HUES6 (cell line): ENCODE measurements around the gene RIOK3.
"Not testable (repeated sequence)": the region's sequence is repeated elsewhere in the genome, so short reads cannot be mapped to it uniquely, and the experiment has no call there.

Experiments used
- H3K27ac ChIP-seq: 2 replicates; pipeline ENCODE4 v1.7.0; 2013; ENCODE audit warnings: low read depth, mild to moderate bottlenecking, low read length, inconsistent platforms
- H3K27me3 ChIP-seq: 2 replicates; pipeline ENCODE4 v1.6.1; 2013; ENCODE audit warnings: low read length; ENCODE audit not compliant: control insufficient read depth, insufficient read depth
- H3K36me3 ChIP-seq: 2 replicates; pipeline ENCODE4 v1.6.1; 2013; ENCODE audit warnings: low read length; ENCODE audit not compliant: control insufficient read depth, insufficient read depth
- H3K4me1 ChIP-seq: 2 replicates; pipeline ENCODE4 v1.6.1; 2013; ENCODE audit warnings: low read length; ENCODE audit not compliant: control insufficient read depth, insufficient read depth
- H3K4me3 ChIP-seq: 2 replicates; pipeline ENCODE4 v1.5.1; 2013; ENCODE audit warnings: low read depth, low read length
- H3K9ac ChIP-seq: one replicate; pipeline ENCODE4 v1.6.1; 2013; ENCODE audit warnings: mild to moderate bottlenecking, low read length
- H3K9me3 ChIP-seq: 2 replicates; pipeline ENCODE4 v1.6.1; 2013; ENCODE audit warnings: low read depth, low read length; ENCODE audit not compliant: control insufficient read depth, insufficient read depth

The RIOK3 gene

DNA sequence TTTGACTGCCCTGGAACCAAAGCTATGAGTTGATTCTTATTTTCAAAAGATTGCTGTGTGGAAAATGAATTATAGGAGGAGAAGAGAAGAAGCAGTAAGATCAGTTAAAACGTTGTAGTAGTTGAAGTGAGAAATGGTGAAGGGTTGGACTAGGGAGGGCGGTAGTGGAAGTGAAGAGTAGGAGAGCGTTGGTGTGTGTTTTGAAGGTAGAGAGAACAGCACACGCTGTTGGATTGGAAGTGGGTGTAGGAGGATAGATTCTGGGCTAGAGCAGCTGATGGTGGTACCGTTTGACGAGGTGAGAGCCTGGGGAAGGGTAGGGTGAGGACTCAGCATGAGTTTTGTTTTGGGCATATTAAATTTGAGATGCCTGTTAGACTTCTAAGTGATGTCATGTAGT lies 18.4 kb downstream of the RIOK3 start:
- H3K9me3 ChIP-seq: no peaks in the 10 kb centered on the region
- H3K4me3 ChIP-seq: no peak overlapping the region
- no peak overlapping the region for H3K27ac ChIP-seq
- peaks cover 85% of the 10 kb centered on the region for H3K36me3 ChIP-seq
- no peaks in the 10 kb centered on the region for H3K27me3 ChIP-seq
- no peaks in the 10 kb centered on the region for H3K4me1 ChIP-seq
- no peak overlapping the region for H3K9ac ChIP-seq

DNA sequence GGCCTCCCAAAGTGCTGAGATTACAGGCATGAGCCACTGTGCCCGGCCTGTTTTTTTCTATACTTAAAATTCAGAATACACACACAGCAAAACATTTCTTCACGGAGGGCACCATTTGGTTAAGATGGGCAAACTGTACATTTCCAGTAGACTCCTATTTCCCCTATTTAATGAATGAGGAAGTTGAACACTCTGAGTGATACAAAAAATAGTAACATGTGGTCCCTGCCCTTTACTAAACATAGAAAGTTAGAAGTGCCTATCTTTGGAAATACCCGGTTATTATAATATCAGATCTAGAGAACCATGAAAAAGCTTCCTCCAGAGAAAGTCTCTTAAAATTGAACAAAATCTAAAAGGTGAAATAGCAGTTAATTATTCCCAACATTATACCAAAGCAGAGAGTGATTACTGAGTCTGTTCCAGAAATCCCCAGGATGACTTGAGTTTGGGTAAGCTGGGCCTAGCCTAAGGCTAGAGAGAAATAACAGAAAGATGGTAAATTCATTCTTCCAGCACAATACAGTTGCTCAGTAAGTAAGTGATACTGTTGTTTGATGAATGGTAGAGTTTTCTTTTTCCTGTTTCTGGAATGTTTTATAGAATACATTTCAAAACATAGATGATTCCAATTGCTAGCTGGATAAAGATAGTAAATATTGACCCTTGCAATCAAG lies 26.9 kb downstream of the RIOK3 start:
- H3K27me3 ChIP-seq: no peaks in the 10 kb centered on the region
- no peak overlapping the region for H3K4me3 ChIP-seq
- no peak overlapping the region for H3K9ac ChIP-seq
- peaks cover 7% of the 10 kb centered on the region for H3K4me1 ChIP-seq
- no peak overlapping the region for H3K27ac ChIP-seq
- peaks cover 68% of the 10 kb centered on the region for H3K36me3 ChIP-seq
- no peaks in the 10 kb centered on the region for H3K9me3 ChIP-seq

DNA sequence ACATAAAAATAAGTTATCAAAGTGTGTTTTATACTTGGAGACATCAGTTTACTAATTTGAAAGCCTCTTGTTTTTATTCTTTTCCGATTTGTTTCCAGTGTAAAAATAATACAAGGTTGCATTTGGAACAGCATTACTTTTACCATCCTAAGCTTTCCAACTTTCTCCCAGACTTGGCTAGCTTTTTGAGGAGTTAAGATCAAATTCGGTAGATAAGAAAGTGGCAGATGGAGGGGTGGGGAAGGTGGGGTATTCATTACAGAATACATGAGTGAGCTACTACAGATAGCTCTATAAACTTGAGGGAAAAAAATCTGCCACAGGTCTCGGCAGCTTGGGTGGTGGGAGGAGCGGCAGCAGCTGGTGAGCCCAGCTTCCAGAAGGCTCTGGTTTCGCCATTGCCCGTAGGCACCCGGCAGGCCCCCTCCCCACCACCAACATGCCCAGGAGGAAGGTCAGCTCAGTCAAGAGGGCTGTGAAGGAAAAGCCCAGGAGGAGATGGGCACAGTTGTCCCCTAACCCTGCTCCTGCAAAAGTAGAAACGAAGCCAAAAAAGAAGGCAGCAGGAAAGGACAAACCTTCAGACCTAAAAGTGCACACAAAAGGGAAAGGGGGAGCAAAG lies 31.6 kb downstream of the RIOK3 start:
- Histone ChIP-seq H3K27ac (no peak overlapping the region), H3K4me1 (peaks cover 16% of the 10 kb centered on the region), H3K9me3 (no peaks in the 10 kb centered on the region), H3K4me3 (no peak overlapping the region), H3K36me3 (peaks cover 26% of the 10 kb centered on the region), H3K27me3 (no peaks in the 10 kb centered on the region), H3K9ac (no peak overlapping the region)

DNA sequence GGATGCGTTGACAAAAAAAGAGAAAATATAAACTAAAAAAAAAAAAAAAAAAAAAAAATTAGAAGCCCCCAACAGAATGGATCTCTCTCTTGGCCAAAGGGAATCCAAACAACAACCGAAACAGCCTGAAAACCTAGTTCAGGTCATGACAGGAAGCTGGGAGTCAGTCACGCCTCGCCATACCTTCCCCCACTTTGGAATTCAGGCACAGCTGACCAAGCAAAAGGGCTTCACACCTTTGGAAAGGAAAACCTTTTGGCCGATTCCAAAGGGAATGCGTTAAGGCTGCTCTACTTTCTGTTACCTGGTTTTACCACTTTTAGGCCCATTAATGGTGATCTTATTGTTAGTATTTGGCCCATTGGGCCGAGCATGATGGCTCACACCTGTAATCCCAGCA lies 32.3 kb downstream of the RIOK3 start:
- Histone ChIP-seq H3K27ac (no peak overlapping the region), H3K27me3 (no peaks in the 10 kb centered on the region), H3K36me3 (peaks cover 19% of the 10 kb centered on the region), H3K9me3 (peaks cover 4% of the 10 kb centered on the region; the same call in 1 of the 2 replicates), H3K9ac (peak overlapping the region; percentile 11), H3K4me3 (no peak overlapping the region), H3K4me1 (peaks cover 16% of the 10 kb centered on the region)

DNA sequence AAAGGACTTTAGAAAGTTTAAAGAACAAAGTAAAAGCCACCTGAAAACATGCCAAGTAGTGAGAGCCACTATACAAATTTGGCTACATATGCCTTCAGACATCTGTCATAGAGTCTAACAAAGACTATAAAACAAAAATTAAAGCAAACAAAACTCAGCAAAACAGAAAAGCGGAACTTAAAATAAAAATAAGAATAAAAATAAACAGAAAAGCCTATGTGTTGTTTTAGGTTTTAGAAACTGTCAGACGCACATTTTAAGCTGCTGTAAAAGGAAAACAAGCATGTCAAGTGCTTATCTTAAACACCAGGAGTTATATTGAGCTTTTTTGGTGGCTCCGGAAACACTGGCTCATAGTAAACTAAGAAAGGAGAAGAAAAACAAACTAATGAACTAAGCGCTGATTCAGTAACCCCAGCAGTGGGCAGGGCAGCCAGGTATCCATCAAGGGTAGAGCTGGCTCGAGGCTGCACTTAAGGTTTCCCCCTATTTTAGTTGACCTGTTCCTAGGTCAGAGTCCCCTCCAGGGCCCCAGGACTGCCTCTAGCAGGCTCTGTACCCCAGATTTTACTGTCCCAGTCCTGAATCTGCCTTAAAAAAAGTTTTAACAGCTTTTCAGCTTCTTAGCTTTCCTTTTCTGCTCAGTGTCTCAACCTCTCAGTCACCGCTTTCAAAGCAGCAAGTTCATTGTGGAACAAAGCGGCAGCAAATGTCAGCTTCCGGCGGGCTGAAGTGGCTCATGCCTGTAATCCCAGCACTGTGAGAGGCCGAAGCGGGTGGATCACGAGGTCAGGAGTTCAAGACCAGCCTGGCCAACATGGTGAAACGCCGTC lies 34.9 kb downstream of the RIOK3 start:
- Histone ChIP-seq H3K36me3 (no peaks in the 10 kb centered on the region; the same call in 1 of the 2 replicates), H3K4me1 (peaks cover 16% of the 10 kb centered on the region), H3K27ac (no peak overlapping the region), H3K9ac (no peak overlapping the region), H3K4me3 (no peak overlapping the region), H3K9me3 (peaks cover 4% of the 10 kb centered on the region; the same call in 1 of the 2 replicates), H3K27me3 (no peaks in the 10 kb centered on the region)

DNA sequence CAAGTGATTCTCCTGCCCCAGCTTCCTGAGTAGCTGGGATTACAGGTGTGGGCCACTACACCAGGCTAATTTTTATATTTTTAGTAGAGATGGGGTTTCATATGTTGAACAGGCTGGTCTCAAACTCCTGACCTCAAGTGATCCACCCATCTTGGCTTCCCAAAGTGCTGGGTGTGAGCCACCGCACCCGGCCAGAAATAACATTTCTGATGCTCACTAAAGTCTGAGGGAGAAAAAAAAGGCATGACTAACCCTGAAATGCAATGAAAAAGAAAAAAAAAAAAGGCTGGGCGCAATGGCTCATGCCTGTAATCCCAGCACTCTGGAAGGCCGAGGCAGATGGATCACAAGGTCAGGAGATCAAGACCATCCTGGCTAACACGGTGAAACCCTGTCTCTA lies 36.5 kb downstream of the RIOK3 start:
- not testable (repeated sequence) for H3K9ac ChIP-seq, H3K9me3 ChIP-seq, H3K27ac ChIP-seq, H3K27me3 ChIP-seq, H3K36me3 ChIP-seq, H3K4me3 ChIP-seq
- peaks cover 13% of the 10 kb centered on the region for H3K4me1 ChIP-seq

DNA sequence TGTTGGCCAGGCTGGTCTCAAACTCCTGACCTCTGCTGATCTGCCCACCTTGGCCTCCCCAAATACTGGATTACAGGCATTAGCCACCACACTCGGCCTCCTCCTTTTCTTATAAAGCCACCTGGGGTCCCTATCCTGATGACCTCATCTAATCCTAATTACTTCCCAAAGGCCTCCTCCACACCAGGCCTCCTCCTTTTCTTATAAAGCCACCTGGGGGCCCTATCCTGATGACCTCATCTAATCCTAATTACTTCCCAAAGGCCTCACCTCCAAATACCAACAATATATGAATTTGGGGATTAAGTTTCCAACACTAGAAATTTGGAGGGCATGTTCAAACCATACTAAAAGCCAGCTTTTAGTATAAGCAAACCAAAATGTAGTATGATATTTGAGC lies 40.6 kb downstream of the RIOK3 start:
- no peak overlapping the region for H3K4me3 ChIP-seq
- no peaks in the 10 kb centered on the region for H3K4me1 ChIP-seq
- H3K9ac ChIP-seq: no peak overlapping the region
- H3K36me3 ChIP-seq: no peaks in the 10 kb centered on the region
- no peaks in the 10 kb centered on the region for H3K27me3 ChIP-seq
- H3K27ac ChIP-seq: no peak overlapping the region
- peaks cover 4% of the 10 kb centered on the region; the same call in 1 of the 2 replicates for H3K9me3 ChIP-seq

DNA sequence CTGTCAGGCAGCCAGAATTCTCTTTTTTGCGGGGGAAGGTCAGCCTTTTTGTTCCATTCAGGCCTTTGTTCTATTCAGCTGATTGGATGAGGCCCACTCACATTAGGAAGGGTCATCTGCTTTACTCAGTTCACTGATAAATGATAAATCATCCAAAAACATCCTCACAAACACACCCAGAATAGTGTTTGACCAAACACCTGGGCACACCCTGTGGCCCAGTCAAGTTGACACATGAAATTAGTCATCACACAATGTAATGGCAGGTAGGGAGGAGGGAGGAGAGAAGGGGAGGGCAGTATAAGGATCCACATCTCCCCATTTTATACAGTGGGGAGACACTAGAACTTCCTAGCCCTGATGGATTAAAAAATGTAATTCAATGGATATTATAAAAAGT lies 41.9 kb downstream of the RIOK3 start:
- Histone ChIP-seq H3K27me3 (no peaks in the 10 kb centered on the region), H3K27ac (no peak overlapping the region), H3K4me1 (peaks cover 7% of the 10 kb centered on the region; the same call in 1 of the 2 replicates), H3K4me3 (no peak overlapping the region), H3K9me3 (peaks cover 4% of the 10 kb centered on the region; the same call in 1 of the 2 replicates), H3K36me3 (no peaks in the 10 kb centered on the region), H3K9ac (no peak overlapping the region)

DNA sequence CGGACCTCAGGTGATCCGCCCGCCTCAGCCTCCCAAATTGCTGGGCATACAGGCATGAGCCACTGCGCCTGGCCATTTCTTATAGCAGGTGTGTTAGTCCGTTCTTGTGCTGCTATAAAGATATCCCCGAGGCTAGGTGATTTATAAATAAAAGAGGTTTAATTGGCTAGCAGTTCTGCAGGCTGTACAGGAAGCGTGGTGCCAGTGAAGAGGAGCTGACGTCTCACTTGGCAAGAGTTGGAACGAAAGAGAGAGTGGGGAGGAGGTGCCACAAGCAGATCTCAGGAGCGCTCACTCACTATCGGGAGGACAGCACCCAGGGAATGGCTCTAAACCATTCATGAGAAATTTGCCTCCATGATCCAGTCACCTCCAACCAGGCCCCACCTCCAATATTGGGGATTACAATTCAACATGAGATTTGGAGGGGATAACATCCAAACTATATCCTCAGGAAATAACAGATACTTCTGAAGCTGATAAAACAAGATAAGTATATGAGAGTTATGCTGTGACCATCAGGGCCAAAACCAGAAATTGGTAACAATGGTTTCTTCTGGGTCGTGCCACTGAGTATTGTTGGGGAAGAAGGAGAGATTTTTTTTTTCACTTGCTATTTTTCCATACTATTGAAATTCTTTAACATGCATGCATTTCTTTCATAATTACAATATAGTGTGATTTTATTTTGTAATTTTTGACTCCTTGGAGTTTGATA lies 42.8 kb downstream of the RIOK3 start:
- no peak overlapping the region for H3K9ac ChIP-seq
- peaks cover 7% of the 10 kb centered on the region; the same call in 1 of the 2 replicates for H3K4me1 ChIP-seq
- H3K4me3 ChIP-seq: no peak overlapping the region
- no peak overlapping the region for H3K27ac ChIP-seq
- H3K9me3 ChIP-seq: no peaks in the 10 kb centered on the region
- H3K36me3 ChIP-seq: no peaks in the 10 kb centered on the region
- no peaks in the 10 kb centered on the region for H3K27me3 ChIP-seq

DNA sequence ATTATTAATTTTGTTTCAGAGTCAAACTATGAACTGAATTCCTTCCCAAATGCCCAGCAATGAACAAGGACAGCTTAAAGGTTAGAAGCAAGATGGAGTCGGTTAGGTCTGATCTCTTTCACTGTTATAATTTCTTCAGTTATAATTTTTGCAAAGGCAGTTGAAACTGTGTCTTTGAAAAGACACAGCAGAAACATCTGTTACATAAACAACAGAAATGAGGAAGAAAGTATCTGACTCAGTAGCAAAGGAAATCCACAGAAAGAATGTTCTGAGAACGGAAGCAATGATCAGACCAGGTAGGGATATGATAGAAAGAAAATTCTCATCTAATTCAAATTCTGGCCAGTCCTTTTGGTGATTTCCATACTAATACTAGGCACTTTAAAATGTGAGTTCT lies 45.0 kb downstream of the RIOK3 start:
- Histone ChIP-seq H3K9me3 (no peaks in the 10 kb centered on the region), H3K4me3 (no peak overlapping the region), H3K27me3 (peaks cover 12% of the 10 kb centered on the region), H3K36me3 (no peaks in the 10 kb centered on the region), H3K4me1 (peaks cover 12% of the 10 kb centered on the region; the same call in 1 of the 2 replicates), H3K9ac (no peak overlapping the region), H3K27ac (no peak overlapping the region)
